HepG2 (cell line): Measurements from ENCODE around the gene GNG7.
A peak's percentile ranks its signal among the peaks of the same experiment; 100 is the strongest.

Experiments used
- EP300 ChIP-seq, 3 experiments: sonication (generic) in 1 of 3; formaldehyde crosslinking in 1 of 3; IDR thresholded peaks; 2 replicates each; pipeline versions ENCODE4 v1.5.1 to v1.6.1; 2011 to 2020; ENCODE audit warnings: low read depth in 2 of 3, low read length in 2 of 3, borderline replicate concordance in 1 of 3, improper control_type of control experiment in 1 of 3, mild to moderate bottlenecking in 1 of 3, missing genetic modification reagents in 1 of 3, moderate library complexity in 1 of 3
- HNF4G ChIP-seq, 2 experiments: sonication (generic) in 1 of 2; formaldehyde crosslinking in 1 of 2; IDR thresholded peaks; 2 replicates each; pipeline versions ENCODE4 v1.4.0 to v1.6.1; 2011 to 2020; ENCODE audit warnings: borderline replicate concordance in 2 of 2, low read depth in 2 of 2, mild to moderate bottlenecking in 2 of 2, low read length in 1 of 2, missing genetic modification reagents in 1 of 2, moderate library complexity in 1 of 2
- HNRNPK ChIP-seq: fragments of 200-400 bp; formaldehyde crosslinking; IDR thresholded peaks from 2 replicates; pipeline ENCODE4 v1.6.1; 2018; ENCODE audit warnings: low read length, low read depth, moderate library complexity, mild to moderate bottlenecking; ENCODE audit not compliant: poor library complexity, severe bottlenecking
- HOXA7 ChIP-seq: sonication (generic); formaldehyde crosslinking; IDR thresholded peaks from 2 replicates; pipeline ENCODE4 v1.8.1; 2022; ENCODE audit warnings: mild to moderate bottlenecking, missing genetic modification reagents, moderate library complexity
- IRX3 ChIP-seq: sonication (generic); formaldehyde crosslinking; IDR thresholded peaks from 2 replicates; pipeline ENCODE4 v1.8.1; 2023; ENCODE audit warnings: mild to moderate bottlenecking, low read depth, missing genetic modification reagents, borderline replicate concordance
- KLF11 ChIP-seq: IDR thresholded peaks from 2 replicates; pipeline ENCODE4 v1.6.1; 2016; ENCODE audit warnings: missing compliant biosample characterization
- POLR2A ChIP-seq, 2 experiments: IDR thresholded peaks; 2 replicates each; pipeline ENCODE4 v1.6.1; 2011; ENCODE audit warnings: low read depth in 2 of 2, low read length in 2 of 2, mild to moderate bottlenecking in 1 of 2, moderate library complexity in 1 of 2; ENCODE audit not compliant: insufficient read depth in 1 of 2
- SMYD3 ChIP-seq: sonication (generic); formaldehyde crosslinking; IDR thresholded peaks from 2 replicates; pipeline ENCODE4 v1.8.1; 2023; ENCODE audit warnings: mild to moderate bottlenecking, missing genetic modification reagents
- SP4 ChIP-seq: sonication (generic); formaldehyde crosslinking; IDR thresholded peaks from 2 replicates; pipeline ENCODE4 v1.8.1; 2023; ENCODE audit warnings: mild to moderate bottlenecking, missing genetic modification reagents
- STAG1 ChIP-seq: sonication (generic); formaldehyde crosslinking; IDR thresholded peaks from 2 replicates; pipeline ENCODE4 v1.4.0; 2020; ENCODE audit warnings: missing genetic modification reagents
- ZBTB1 ChIP-seq: sonication (generic); formaldehyde crosslinking; IDR thresholded peaks from 2 replicates; pipeline ENCODE4 v1.4.0; 2020; ENCODE audit warnings: missing genetic modification reagents, borderline replicate concordance
- ZNF124 ChIP-seq: sonication (generic); formaldehyde crosslinking; IDR thresholded peaks from 2 replicates; pipeline ENCODE4 v1.4.0; 2020; ENCODE audit warnings: missing genetic modification reagents
- ZNF207 ChIP-seq: fragments of 450-650 bp; IDR thresholded peaks from 2 replicates; pipeline ENCODE4 v1.6.1; 2016; ENCODE audit warnings: antibody characterized with exemption, borderline replicate concordance

DNA sequence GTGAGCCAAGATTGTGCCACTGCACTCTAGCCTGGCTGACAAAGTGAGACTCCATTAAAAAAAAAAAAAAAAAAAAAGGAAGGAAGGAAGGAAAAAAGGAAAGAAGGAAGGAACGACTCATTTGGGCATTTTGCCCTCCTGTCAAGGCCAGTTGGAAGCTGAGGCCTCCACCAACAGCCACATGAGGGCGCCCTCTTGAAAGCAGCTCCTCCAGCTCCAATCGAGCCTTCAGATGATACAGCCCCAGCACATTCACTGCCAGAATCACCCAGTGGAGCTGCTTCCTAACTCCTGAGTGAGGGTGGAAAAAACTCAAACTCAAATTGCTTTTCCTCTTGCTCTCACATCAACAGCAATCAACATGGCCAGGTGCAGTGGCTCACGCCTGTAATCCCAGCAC lies 40.9 kb downstream of the GNG7 start:
- TF ChIP-seq HOXA7 (CRISPR knock-in tag) (no peak), ZBTB1 (CRISPR knock-in tag) (no peak), POLR2A (IDR thresholded peaks at IDR 0.05; ENCODE audit: insufficient read depth in 1 of 2, low read depth in 2 of 2, low read length in 2 of 2) (no peak), SP4 (CRISPR knock-in tag) (no peak), ZNF124 (CRISPR knock-in tag) (no peak), HNRNPK (no peak), EP300 (IDR thresholded peaks at IDR 0.05; ENCODE audit: low read depth in 2 of 2, low read length in 2 of 2) (no peak), EP300 (CRISPR knock-in tag; IDR thresholded peaks at IDR 0.05; ENCODE audit: borderline replicate concordance) (no peak), KLF11 (CRISPR knock-in tag) (no peak), IRX3 (CRISPR knock-in tag) (no peak), STAG1 (CRISPR knock-in tag) (peak; percentile 31; the same call in 1 of the 2 replicates), ZNF207 (no peak), HNF4G (IDR thresholded peaks at IDR 0.05; ENCODE audit: borderline replicate concordance, low read depth, low read length) (no peak), HNF4G (CRISPR knock-in tag; IDR thresholded peaks at IDR 0.05; ENCODE audit: borderline replicate concordance, low read depth) (no peak), SMYD3 (CRISPR knock-in tag) (no peak)
